Activated CD4-positive, alpha-beta T cell treated with anti-CD3 and anti-CD28 coated beads for 36 hours (primary cell): ENCODE measurements around the gene EPB41L1. TPM values are rescaled to one million over a fixed set of nuclear protein-coding genes. Genes with fewer than 3 reads are reported as not detected.
A peak's percentile ranks its signal among the peaks of the same experiment; 100 is the strongest.

Experiments
- ATAC-seq: fragments of 200-7000 bp; cut with Tn5 transposase; one replicate; pipeline ENCODE4 v1.10.0; 2021; ENCODE audit warnings: mild to moderate bottlenecking, moderate library complexity
- CTCF ChIA-PET: fragments of 350-600 bp; sonication (Branson Sonifier 250); formaldehyde crosslinking; loops from one replicate; lab custom pipeline; 2021; ENCODE audit warnings: antibody characterized with exemption; lab: Charles Lee
- POLR2A ChIA-PET: fragments of 350-600 bp; sonication (Branson Sonifier 250); formaldehyde crosslinking; loops from one replicate; lab custom pipeline; 2021; ENCODE audit warnings: antibody characterized with exemption, inconsistent platforms; lab: Charles Lee
- DNase-seq: peaks from one replicate; pipeline ENCODE4 v3.0.0-alpha.2; 2020
- H3K27ac Mint-ChIP-seq: one replicate; pipeline ENCODE4 v1.8.0; 2021; ENCODE audit warnings: mixed read lengths
- H3K27me3 Mint-ChIP-seq: one replicate; pipeline ENCODE4 v1.8.0; 2021; ENCODE audit warnings: mixed read lengths
- H3K36me3 Mint-ChIP-seq: one replicate; pipeline ENCODE4 v1.8.0; 2021; ENCODE audit warnings: low read depth, mixed read lengths
- H3K4me1 Mint-ChIP-seq: one replicate; pipeline ENCODE4 v1.8.0; 2021; ENCODE audit warnings: mixed read lengths
- H3K4me3 Mint-ChIP-seq: one replicate; pipeline ENCODE4 v1.8.0; 2021; ENCODE audit warnings: mild to moderate bottlenecking, moderate library complexity, mixed read lengths
- H3K9me3 Mint-ChIP-seq: one replicate; pipeline ENCODE4 v1.8.0; 2021; ENCODE audit warnings: low read depth, mixed read lengths
- intact Hi-C, 2 experiments: fragments of 100-400 bp; cut with DNase I in 1 of 2; cut with micrococcal nuclease in 1 of 2; formaldehyde crosslinking; loops; one replicate each; pipeline versions ENCODE4 v1.14.2 to v1.15.1; 2022 to 2024; cut with DNase I, micrococcal nuclease
- total RNA-seq, 2 experiments: library from RNA; stranded (reverse); gene quantifications; one replicate each; pipeline ENCODE4 v1.2.3, GENCODE V29; 2021

Gene EPB41L1
- total RNA-seq, 2 experiments from 2014 or later = 0.67 to 1.5 TPM

- Mint-ChIP-seq H3K9me3 (no peaks in the 10 kb centered on the region), H3K4me3 (no peak overlapping the region), H3K4me1 (peaks cover 17% of the 10 kb centered on the region), H3K27me3 (no peaks in the 10 kb centered on the region), H3K27ac (no peak overlapping the region), H3K36me3 (peaks cover 58% of the 10 kb centered on the region)
- CTCF ChIA-PET = interaction anchor here (0.8 to 1.0 kb wide), 2 partner anchors 156 to 236 kb away, joined by 4 to 5 read pairs; no protein-coding TSS in a partner anchor
- intact Hi-C loops = no loop called here
- POLR2A ChIA-PET = no interaction called here
- DNase-seq (no peak), ATAC-seq (no peak)
Measured at GRCh38 chr20:36243726-36244125, 89.2 kb downstream of the EPB41L1 start.

DNA sequence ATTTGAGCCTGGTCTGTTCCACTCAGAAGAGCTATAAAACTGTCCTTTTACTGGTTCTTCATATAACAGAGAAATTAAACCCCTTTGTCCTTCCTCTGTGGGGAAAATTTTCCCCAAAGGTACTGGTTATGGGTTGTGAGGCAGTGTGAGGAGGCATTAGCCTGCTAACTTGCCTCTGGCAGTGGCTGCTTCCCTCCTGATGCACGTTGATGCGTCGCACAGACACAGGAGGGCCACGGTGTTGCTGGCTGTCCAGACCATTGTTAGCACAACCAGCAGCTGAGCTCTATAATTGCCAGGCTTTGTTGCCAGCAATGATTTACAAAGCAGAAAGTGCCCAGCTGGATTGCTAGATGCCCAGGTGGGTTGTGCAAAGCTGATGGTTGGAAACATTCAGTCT, 91.9 kb downstream of the EPB41L1 start:
- intact Hi-C loops = no loop called here
- Mint-ChIP-seq H3K9me3 (no peaks in the 10 kb centered on the region), H3K27me3 (no peaks in the 10 kb centered on the region), H3K4me1 (peaks cover 15% of the 10 kb centered on the region), H3K36me3 (peaks cover 41% of the 10 kb centered on the region), H3K4me3 (no peak overlapping the region), H3K27ac (no peak overlapping the region)
- ChIA-PET CTCF (interaction anchor here (1.9 kb wide), 1 partner anchor 253 kb away, joined by 6 read pairs; no protein-coding TSS in a partner anchor), POLR2A (interaction anchor here (0.6 kb wide), 1 partner anchor 319 kb away, joined by 3 read pairs; no protein-coding TSS in a partner anchor)
- DNase-seq (no peak), ATAC-seq (no peak)

DNA sequence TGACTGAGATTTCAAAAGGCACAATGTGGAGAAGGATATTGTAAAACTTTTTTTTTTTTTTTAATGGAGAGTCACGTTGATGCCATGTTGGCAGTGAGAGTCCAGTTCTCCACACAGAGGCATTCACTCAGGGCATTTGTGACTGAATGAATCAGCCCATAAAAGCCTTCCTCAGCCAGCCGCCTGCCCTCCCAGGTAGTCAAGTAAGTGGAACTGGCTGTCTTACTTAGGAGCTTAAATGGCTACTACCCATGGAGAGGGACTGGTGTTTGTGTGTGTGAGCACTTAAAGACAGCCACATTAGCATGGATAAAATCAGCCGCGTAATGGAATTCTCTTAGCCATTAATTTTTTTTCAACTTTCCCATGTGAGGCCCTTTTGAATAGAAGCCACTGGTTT, 94.3 kb downstream of the EPB41L1 start:
- H3K4me1 Mint-ChIP-seq = peaks cover 15% of the 10 kb centered on the region
- H3K36me3 Mint-ChIP-seq = peaks cover 43% of the 10 kb centered on the region
- H3K4me3 Mint-ChIP-seq = no peak overlapping the region
- intact Hi-C loops = no loop called here
- H3K27ac Mint-ChIP-seq = no peak overlapping the region
- ChIA-PET POLR2A (no interaction called here), CTCF (no interaction called here)
- H3K27me3 Mint-ChIP-seq = no peaks in the 10 kb centered on the region
- H3K9me3 Mint-ChIP-seq = no peaks in the 10 kb centered on the region
- DNase-seq (no peak), ATAC-seq (no peak)

GRCh38 chr20:36249450-36249849, 94.9 kb downstream of the EPB41L1 start:
- H3K27ac Mint-ChIP-seq = no peak overlapping the region
- peaks cover 15% of the 10 kb centered on the region for H3K4me1 Mint-ChIP-seq
- CTCF ChIA-PET = interaction anchor here (0.6 to 1.7 kb wide), 5 partner anchors 12 to 49 kb away, joined by 3 to 5 read pairs (median 4); no protein-coding TSS in a partner anchor
- POLR2A ChIA-PET = no interaction called here
- DNase-seq = no peak
- no peaks in the 10 kb centered on the region for H3K27me3 Mint-ChIP-seq
- peaks cover 40% of the 10 kb centered on the region for H3K36me3 Mint-ChIP-seq
- H3K9me3 Mint-ChIP-seq = no peaks in the 10 kb centered on the region
- no peak for ATAC-seq
- H3K4me3 Mint-ChIP-seq = no peak overlapping the region
- intact Hi-C loops = no loop called here

GRCh38 chr20:36251426-36251825, 96.9 kb downstream of the EPB41L1 start:
- intact Hi-C loops = no loop called here
- Mint-ChIP-seq H3K36me3 (peaks cover 38% of the 10 kb centered on the region), H3K4me1 (peaks cover 15% of the 10 kb centered on the region), H3K9me3 (no peaks in the 10 kb centered on the region), H3K27ac (no peak overlapping the region), H3K4me3 (no peak overlapping the region), H3K27me3 (no peaks in the 10 kb centered on the region)
- ChIA-PET POLR2A (no interaction called here), CTCF (interaction anchor here (0.5 kb wide), 1 partner anchor 578 kb away, joined by 3 read pairs; no protein-coding TSS in a partner anchor)
- DNase-seq = no peak
- no peak for ATAC-seq

- ATAC-seq = no peak
- DNase-seq = no peak
- Mint-ChIP-seq H3K27me3 (no peaks in the 10 kb centered on the region), H3K9me3 (no peaks in the 10 kb centered on the region), H3K36me3 (peaks cover 34% of the 10 kb centered on the region), H3K4me3 (no peak overlapping the region), H3K4me1 (peaks cover 15% of the 10 kb centered on the region), H3K27ac (peak overlapping the region; percentile 25)
- POLR2A ChIA-PET = no interaction called here
- CTCF ChIA-PET = interaction anchor here (1.1 kb wide), 1 partner anchor 147 kb away, joined by 3 read pairs; no protein-coding TSS in a partner anchor
- intact Hi-C loops = no loop called here
Measured at GRCh38 chr20:36252511-36252910, 98.0 kb downstream of the EPB41L1 start.

DNA sequence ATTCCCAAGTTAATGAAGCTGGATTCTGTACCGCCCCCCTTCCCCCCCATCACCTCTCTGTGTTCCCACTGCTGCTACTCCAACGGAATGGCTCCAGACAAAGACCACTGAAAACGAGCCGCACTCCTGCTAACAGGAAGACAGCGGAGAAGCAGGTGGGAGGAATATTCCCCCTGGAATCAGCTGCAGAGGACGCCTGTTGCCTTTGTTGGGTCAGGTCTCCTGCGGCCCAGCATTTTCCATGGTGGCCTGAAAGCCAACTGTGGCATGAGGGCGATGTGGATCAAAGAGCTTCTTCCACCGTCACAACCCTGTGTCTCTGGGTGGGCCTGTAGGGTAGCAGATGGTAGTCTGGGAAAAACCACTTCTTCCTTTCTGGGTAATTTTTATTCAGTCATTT, 98.5 kb downstream of the EPB41L1 start:
- CTCF ChIA-PET = interaction anchor here (0.5 to 1.1 kb wide), 3 partner anchors 37 to 147 kb away, joined by 3 to 4 read pairs (median 3); no protein-coding TSS in a partner anchor
- H3K9me3 Mint-ChIP-seq = no peaks in the 10 kb centered on the region
- intact Hi-C loops = no loop called here
- no peak overlapping the region for H3K4me3 Mint-ChIP-seq
- POLR2A ChIA-PET = no interaction called here
- no peak for DNase-seq
- peaks cover 11% of the 10 kb centered on the region for H3K4me1 Mint-ChIP-seq
- ATAC-seq = no peak
- H3K27ac Mint-ChIP-seq = no peak overlapping the region
- H3K27me3 Mint-ChIP-seq = no peaks in the 10 kb centered on the region
- H3K36me3 Mint-ChIP-seq = peaks cover 30% of the 10 kb centered on the region

DNA sequence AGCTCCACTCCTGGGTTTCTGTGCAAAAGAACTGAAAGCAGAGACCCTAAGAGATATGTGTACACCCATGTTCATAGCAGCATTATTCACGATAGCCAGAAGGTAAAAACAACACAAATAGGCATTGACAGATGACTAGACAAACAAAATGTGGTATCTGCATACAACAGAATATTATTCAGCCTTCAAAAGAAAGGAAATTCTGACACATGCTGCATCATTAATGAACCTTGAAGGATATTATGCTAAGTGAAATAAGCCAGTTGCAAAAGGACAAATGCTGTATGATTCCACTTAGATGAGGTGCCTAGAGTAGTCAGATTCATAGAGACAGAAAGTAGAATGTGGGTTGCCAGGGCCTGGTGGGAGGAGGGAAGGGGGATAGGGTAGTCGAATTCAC, 99.5 kb downstream of the EPB41L1 start:
- Mint-ChIP-seq H3K36me3 (peaks cover 25% of the 10 kb centered on the region), H3K9me3 (no peaks in the 10 kb centered on the region), H3K27ac (no peak overlapping the region), H3K27me3 (no peaks in the 10 kb centered on the region), H3K4me1 (peaks cover 8% of the 10 kb centered on the region), H3K4me3 (no peak overlapping the region)
- intact Hi-C loops = no loop called here
- no peak for ATAC-seq
- POLR2A ChIA-PET = no interaction called here
- CTCF ChIA-PET = no interaction called here
- DNase-seq = no peak

DNA sequence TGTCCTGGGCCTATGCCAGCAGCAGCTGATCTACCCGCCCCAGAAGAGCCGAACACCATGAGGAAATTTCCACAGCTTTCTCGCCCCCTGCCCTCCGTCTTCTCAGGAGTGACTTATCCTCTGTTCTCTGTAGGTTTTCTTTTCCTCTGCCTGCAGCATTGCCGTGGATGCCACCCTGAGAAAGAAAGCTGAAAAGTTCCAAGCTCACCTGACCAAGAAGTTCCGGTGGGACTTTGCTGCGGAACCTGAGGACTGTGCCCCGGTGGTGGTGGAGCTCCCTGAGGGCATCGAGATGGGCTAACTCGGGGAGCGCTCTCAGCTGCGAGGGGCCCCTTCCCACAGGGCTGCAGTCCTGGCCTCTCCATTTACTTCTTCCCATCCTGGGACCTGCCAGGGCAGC, 100.9 kb downstream of the EPB41L1 start:
- H3K4me3 Mint-ChIP-seq = no peak overlapping the region
- no peak for ATAC-seq
- POLR2A ChIA-PET = no interaction called here
- H3K36me3 Mint-ChIP-seq = peaks cover 23% of the 10 kb centered on the region
- CTCF ChIA-PET = no interaction called here
- H3K9me3 Mint-ChIP-seq = no peaks in the 10 kb centered on the region
- H3K27me3 Mint-ChIP-seq = no peaks in the 10 kb centered on the region
- peaks cover 2% of the 10 kb centered on the region for H3K4me1 Mint-ChIP-seq
- intact Hi-C loops = no loop called here
- H3K27ac Mint-ChIP-seq = no peak overlapping the region
- DNase-seq = no peak

DNA sequence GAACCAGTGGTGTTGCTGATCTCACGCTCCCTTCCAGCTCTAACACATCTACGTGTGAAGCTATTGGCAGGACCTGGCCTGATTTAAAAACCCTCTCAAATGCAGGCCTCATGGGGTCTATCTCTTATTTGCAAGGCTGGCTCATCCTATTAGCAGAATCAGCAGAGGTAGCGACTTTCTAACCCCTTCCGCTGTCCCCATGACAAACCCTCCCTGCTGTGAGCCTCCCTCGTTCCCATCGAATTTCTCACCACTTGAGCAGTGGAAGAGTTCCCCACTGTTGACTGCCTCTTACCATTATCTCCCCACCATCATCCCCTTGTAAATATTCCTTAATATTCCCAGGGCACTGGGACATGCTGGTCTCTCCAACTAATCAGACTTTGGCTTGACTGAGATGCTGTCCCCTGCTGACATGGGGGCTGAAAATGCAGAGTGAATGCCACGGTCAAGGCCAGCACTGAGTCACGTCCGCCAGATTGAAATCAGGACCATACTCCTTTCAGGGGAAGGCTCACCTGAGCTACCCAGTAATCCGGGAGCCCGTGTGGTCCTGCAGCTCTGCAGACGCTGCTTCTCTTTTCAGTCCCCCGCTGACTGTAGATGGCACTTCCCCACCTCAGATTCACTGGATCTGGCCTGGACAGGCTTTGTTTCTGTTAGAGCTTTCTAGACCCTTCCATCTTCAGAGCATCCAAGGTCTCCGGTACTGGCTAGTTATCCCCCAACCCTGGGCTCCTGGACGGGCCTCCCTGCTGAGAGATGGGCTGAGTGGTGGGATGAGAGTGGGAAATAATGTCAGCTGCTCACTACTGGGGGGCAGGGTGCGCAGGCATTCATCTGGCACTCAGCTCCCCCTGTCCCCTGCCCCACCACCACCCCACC, 104.9 kb downstream of the EPB41L1 start:
- no peaks in the 10 kb centered on the region for H3K4me1 Mint-ChIP-seq
- intact Hi-C loops = no loop called here
- H3K27me3 Mint-ChIP-seq = no peaks in the 10 kb centered on the region
- no peaks in the 10 kb centered on the region for H3K9me3 Mint-ChIP-seq
- ChIA-PET CTCF (interaction anchor here (0.8 kb wide), 1 partner anchor 121 kb away, joined by 3 read pairs; no protein-coding TSS in a partner anchor), POLR2A (no interaction called here)
- peaks cover 12% of the 10 kb centered on the region for H3K36me3 Mint-ChIP-seq
- ATAC-seq = no peak
- no peak overlapping the region for H3K4me3 Mint-ChIP-seq
- H3K27ac Mint-ChIP-seq = no peak overlapping the region
- DNase-seq = no peak

- Mint-ChIP-seq H3K27ac (no peak overlapping the region), H3K36me3 (peaks cover 12% of the 10 kb centered on the region), H3K9me3 (no peaks in the 10 kb centered on the region), H3K27me3 (no peaks in the 10 kb centered on the region), H3K4me3 (no peak overlapping the region), H3K4me1 (no peaks in the 10 kb centered on the region)
- ATAC-seq (no peak), DNase-seq (no peak)
- intact Hi-C loops = no loop called here
- ChIA-PET POLR2A (no interaction called here), CTCF (interaction anchor here (0.6 kb wide), 1 partner anchor 14 kb away, joined by 3 read pairs; no protein-coding TSS in a partner anchor)
Measured at GRCh38 chr20:36260316-36260715, 105.8 kb downstream of the EPB41L1 start.
